SK-N-MC (cell line): Measurements from ENCODE around the gene MXRA7.
"Not testable (repeated sequence)": the region's sequence is repeated elsewhere in the genome, so short reads cannot be mapped to it uniquely, and the experiment has no call there.

Source experiments
- DNase-seq: peaks from one replicate; pipeline ENCODE4 v3.0.0-alpha.2; 2011; ENCODE audit warnings: low read depth, low spot score
- H3K27ac ChIP-seq: fragments of 200-600 bp; sonication (generic); 2 replicates; pipeline ENCODE4 v1.5.1; 2016; ENCODE audit warnings: mixed run types
- H3K36me3 ChIP-seq: fragments of 200-600 bp; sonication (generic); 2 replicates; pipeline ENCODE4 v1.6.1; 2017; ENCODE audit warnings: antibody characterized with exemption, low read length, mixed read lengths; ENCODE audit not compliant: insufficient read depth
- H3K4me3 ChIP-seq: fragments of 200-600 bp; sonication (generic); 2 replicates; pipeline ENCODE4 v1.5.1; 2016
- H3K9ac ChIP-seq: fragments of 200-600 bp; sonication (generic); 2 replicates; pipeline ENCODE4 v1.8.0; 2017; ENCODE audit warnings: mixed run types, mixed read lengths; ENCODE audit not compliant: insufficient read length
- H3K9me3 ChIP-seq: fragments of 200-600 bp; sonication (generic); 2 replicates; pipeline ENCODE4 v1.6.1; 2017; ENCODE audit warnings: low read depth, mild to moderate bottlenecking, antibody characterized with exemption, low read length, moderate library complexity, mixed read lengths
- EZH2 ChIP-seq: fragments of 200-600 bp; sonication (generic); IDR thresholded peaks from one replicate; pipeline ENCODE4 v1.6.1; 2017; ENCODE audit warnings: antibody characterized with exemption
- FOXP2 ChIP-seq: optimal IDR thresholded peaks from 2 replicates; pipeline ENCODE3; 2011; ENCODE audit warnings: mild to moderate bottlenecking, moderate library complexity; ENCODE audit not compliant: insufficient read depth; ENCODE audit errors: extremely low read length, control extremely low read depth
- POLR2AphosphoS5 ChIP-seq: IDR thresholded peaks from 2 replicates; pipeline ENCODE4 v1.6.1; 2012; ENCODE audit warnings: mild to moderate bottlenecking, low read depth, low read length, borderline replicate concordance

The MXRA7 gene

GRCh38 chr17:76641501-76641900 is 69.3 kb downstream of the MXRA7 start:
- no peak overlapping the region for H3K27ac ChIP-seq
- H3K9ac ChIP-seq, result no peak overlapping the region
- DNase-seq, result no peak
- no peak overlapping the region for H3K4me3 ChIP-seq
- no peaks in the 10 kb centered on the region for H3K36me3 ChIP-seq
- TF ChIP-seq FOXP2, result no peak
- TF ChIP-seq POLR2AphosphoS5, result no peak
- no peak for TF ChIP-seq EZH2
- H3K9me3 ChIP-seq, result no peaks in the 10 kb centered on the region

GRCh38 chr17:76640550-76641380 is 70.0 kb downstream of the MXRA7 start:
- Histone ChIP-seq H3K36me3 (no peaks in the 10 kb centered on the region), H3K9me3 (no peaks in the 10 kb centered on the region), H3K4me3 (no peak overlapping the region), H3K9ac (no peak overlapping the region), H3K27ac (no peak overlapping the region)
- DNase-seq, result no peak
- no peak for TF ChIP-seq FOXP2

GRCh38 chr17:76638263-76638662 is 72.5 kb downstream of the MXRA7 start:
- Histone ChIP-seq H3K9me3 (no peaks in the 10 kb centered on the region), H3K27ac (no peak overlapping the region)

GRCh38 chr17:76636486-76637206 is 74.1 kb downstream of the MXRA7 start:
- not testable (repeated sequence) for H3K4me3 ChIP-seq, H3K9ac ChIP-seq, H3K27ac ChIP-seq, H3K36me3 ChIP-seq, H3K9me3 ChIP-seq, DNase-seq

More at GRCh38 chr17:76638263-76638662, 72.5 kb downstream of the MXRA7 start:
- TF ChIP-seq EZH2, result no peak
- TF ChIP-seq POLR2AphosphoS5, result no peak
- no peak for TF ChIP-seq FOXP2
- Histone ChIP-seq H3K4me3 (no peak overlapping the region), H3K9ac (no peak overlapping the region), H3K36me3 (no peaks in the 10 kb centered on the region)
- DNase-seq, result no peak

GRCh38 chr17:76635659-76636360 is 75.0 kb downstream of the MXRA7 start:
- Histone ChIP-seq H3K36me3 (no peaks in the 10 kb centered on the region), H3K9me3 (no peaks in the 10 kb centered on the region), H3K9ac (no peak overlapping the region), H3K4me3 (no peak overlapping the region), H3K27ac (no peak overlapping the region)
- TF ChIP-seq FOXP2 (no peak), POLR2AphosphoS5 (no peak), EZH2 (no peak)
- DNase-seq, result no peak

- no peaks in the 10 kb centered on the region for H3K36me3 ChIP-seq
- H3K27ac ChIP-seq, result no peak overlapping the region
- no peak for DNase-seq
- TF ChIP-seq POLR2AphosphoS5 (no peak), FOXP2 (no peak), EZH2 (no peak)
- H3K4me3 ChIP-seq, result no peak overlapping the region
- no peak overlapping the region for H3K9ac ChIP-seq
- no peaks in the 10 kb centered on the region for H3K9me3 ChIP-seq
These were observed 75.7 kb downstream of the MXRA7 start for GRCh38 chr17:76635039-76635438.

GRCh38 chr17:76633628-76634328 is 77.0 kb downstream of the MXRA7 start:
- Histone ChIP-seq H3K9ac (no peak overlapping the region), H3K4me3 (no peak overlapping the region), H3K36me3 (no peaks in the 10 kb centered on the region), H3K27ac (no peak overlapping the region), H3K9me3 (no peaks in the 10 kb centered on the region)
- TF ChIP-seq POLR2AphosphoS5 (no peak), FOXP2 (no peak), EZH2 (no peak)
- no peak for DNase-seq
